Lung (tissue), 12 donors: ENCODE results near the gene RFX1. TPM values are rescaled to one million over a fixed set of nuclear protein-coding genes. Genes with fewer than 3 reads are reported as not detected.

Source experiments
- ATAC-seq: fragments of 200-7000 bp; cut with Tn5 transposase; one replicate; pipeline ENCODE4 v1.9.1; 2020; ENCODE audit warnings: moderate number of reproducible peaks; ENCODE audit not compliant: insufficient read depth, low FRiP score
- DNase-seq, 3 donors: peaks; one replicate each; pipeline ENCODE4 v3.0.0-alpha.2; 2013 to 2017
- H3K27ac ChIP-seq, 2 donors: one replicate each; pipeline ENCODE4 v1.5.1; 2013; ENCODE audit warnings: mild to moderate bottlenecking in 2 of 2, moderate library complexity in 2 of 2, control low read depth in 1 of 2, inconsistent platforms in 1 of 2, low read depth in 1 of 2, low read length in 1 of 2
- H3K27me3 ChIP-seq, 3 donors: one replicate each; pipeline ENCODE4 v1.5.1; 2013; ENCODE audit warnings: low read length in 2 of 3; ENCODE audit not compliant: control insufficient read depth in 3 of 3, insufficient read depth in 3 of 3
- H3K36me3 ChIP-seq, 4 donors: one replicate each; pipeline ENCODE4 v1.5.1; 2013; ENCODE audit warnings: low read length in 4 of 4, mild to moderate bottlenecking in 1 of 4, moderate library complexity in 1 of 4; ENCODE audit not compliant: control insufficient read depth in 4 of 4, insufficient read depth in 4 of 4
- H3K4me1 ChIP-seq, 5 donors: one replicate each; pipeline ENCODE4 v1.5.1; 2013; ENCODE audit warnings: low read length in 5 of 5, mild to moderate bottlenecking in 2 of 5, moderate library complexity in 1 of 5; ENCODE audit not compliant: control insufficient read depth in 5 of 5, insufficient read depth in 5 of 5
- H3K4me3 ChIP-seq: one replicate; pipeline ENCODE4 v1.5.1; 2013; ENCODE audit warnings: mild to moderate bottlenecking, control low read depth, moderate library complexity
- H3K9ac ChIP-seq, 2 donors: one replicate each; pipeline ENCODE4 v1.5.1; 2013; ENCODE audit warnings: low read length in 2 of 2, control low read depth in 1 of 2; ENCODE audit not compliant: insufficient read depth in 1 of 2
- H3K9me3 ChIP-seq, 4 donors: one replicate each; pipeline ENCODE4 v1.5.1; 2013; ENCODE audit warnings: low read length in 3 of 4, mild to moderate bottlenecking in 1 of 4, moderate library complexity in 1 of 4; ENCODE audit not compliant: control insufficient read depth in 4 of 4, insufficient read depth in 3 of 4
- WGBS, 2 donors: extraction: QIAGEN DNeasy Blood & Tissue Kit; methylation state at CpG; one replicate each; pipeline ENCODE4 v1.1.7; 2013; 5-methylcytosine and 5-hydroxymethylcytosine counted together
- polyA plus RNA-seq, 2 donors: library from polyadenylated mRNA; stranded (reverse); fragments of 200-250 nt; gene quantifications; one replicate each; pipeline ENCODE4 v1.2.1, GENCODE V29; 2013
- total RNA-seq, 2 donors: library from RNA; depleted of rRNA in 1 of 2; stranded (reverse); fragments of >200 nt in 1 of 2; gene quantifications; one replicate each; pipeline ENCODE4 v1.2.1, GENCODE V29; 2014 to 2021
- TF ChIP-seq, protein P1 (sequence below): IDR thresholded peaks from 2 replicates; pipeline ENCODE4 v1.5.1; 2012; ENCODE audit warnings: mild to moderate bottlenecking; ENCODE audit errors: control extremely low read depth, extremely low read depth
- donor health status: control.
- donor health status: control.
- donor health status: Bipolar disorder and iron deficiency.
- donor health status: healthy.
- donor health status: DM: yes; HTN: yes; CAD: no.

Gene RFX1
- total and polyA plus RNA-seq, 4 donors: 5.7 to 18.6 (median 8.0) TPM

- H3K4me3 ChIP-seq: no peak overlapping the region
- no peaks in the 10 kb centered on the region for H3K9me3 ChIP-seq
- WGBS, 2 donors: 86 to 87% methylated on average over 7 of the region's 7 CpGs
- TF ChIP-seq, protein P1, sequence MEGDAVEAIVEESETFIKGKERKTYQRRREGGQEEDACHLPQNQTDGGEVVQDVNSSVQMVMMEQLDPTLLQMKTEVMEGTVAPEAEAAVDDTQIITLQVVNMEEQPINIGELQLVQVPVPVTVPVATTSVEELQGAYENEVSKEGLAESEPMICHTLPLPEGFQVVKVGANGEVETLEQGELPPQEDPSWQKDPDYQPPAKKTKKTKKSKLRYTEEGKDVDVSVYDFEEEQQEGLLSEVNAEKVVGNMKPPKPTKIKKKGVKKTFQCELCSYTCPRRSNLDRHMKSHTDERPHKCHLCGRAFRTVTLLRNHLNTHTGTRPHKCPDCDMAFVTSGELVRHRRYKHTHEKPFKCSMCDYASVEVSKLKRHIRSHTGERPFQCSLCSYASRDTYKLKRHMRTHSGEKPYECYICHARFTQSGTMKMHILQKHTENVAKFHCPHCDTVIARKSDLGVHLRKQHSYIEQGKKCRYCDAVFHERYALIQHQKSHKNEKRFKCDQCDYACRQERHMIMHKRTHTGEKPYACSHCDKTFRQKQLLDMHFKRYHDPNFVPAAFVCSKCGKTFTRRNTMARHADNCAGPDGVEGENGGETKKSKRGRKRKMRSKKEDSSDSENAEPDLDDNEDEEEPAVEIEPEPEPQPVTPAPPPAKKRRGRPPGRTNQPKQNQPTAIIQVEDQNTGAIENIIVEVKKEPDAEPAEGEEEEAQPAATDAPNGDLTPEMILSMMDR: no peak
- H3K27me3 ChIP-seq: no peaks in the 10 kb centered on the region
- H3K27ac ChIP-seq: no peak overlapping the region
- ATAC-seq (no peak), DNase-seq (no peak)
- no peak overlapping the region for H3K9ac ChIP-seq
- peaks cover 0 to 24% (median 6%) of the 10 kb centered on the region in 4 donors for H3K36me3 ChIP-seq
- peaks cover 0 to 14% (median 5%) of the 10 kb centered on the region in 5 donors for H3K4me1 ChIP-seq
Observed at GRCh38 chr19:13989487-13989886, 16.6 kb downstream of the RFX1 start.

DNA sequence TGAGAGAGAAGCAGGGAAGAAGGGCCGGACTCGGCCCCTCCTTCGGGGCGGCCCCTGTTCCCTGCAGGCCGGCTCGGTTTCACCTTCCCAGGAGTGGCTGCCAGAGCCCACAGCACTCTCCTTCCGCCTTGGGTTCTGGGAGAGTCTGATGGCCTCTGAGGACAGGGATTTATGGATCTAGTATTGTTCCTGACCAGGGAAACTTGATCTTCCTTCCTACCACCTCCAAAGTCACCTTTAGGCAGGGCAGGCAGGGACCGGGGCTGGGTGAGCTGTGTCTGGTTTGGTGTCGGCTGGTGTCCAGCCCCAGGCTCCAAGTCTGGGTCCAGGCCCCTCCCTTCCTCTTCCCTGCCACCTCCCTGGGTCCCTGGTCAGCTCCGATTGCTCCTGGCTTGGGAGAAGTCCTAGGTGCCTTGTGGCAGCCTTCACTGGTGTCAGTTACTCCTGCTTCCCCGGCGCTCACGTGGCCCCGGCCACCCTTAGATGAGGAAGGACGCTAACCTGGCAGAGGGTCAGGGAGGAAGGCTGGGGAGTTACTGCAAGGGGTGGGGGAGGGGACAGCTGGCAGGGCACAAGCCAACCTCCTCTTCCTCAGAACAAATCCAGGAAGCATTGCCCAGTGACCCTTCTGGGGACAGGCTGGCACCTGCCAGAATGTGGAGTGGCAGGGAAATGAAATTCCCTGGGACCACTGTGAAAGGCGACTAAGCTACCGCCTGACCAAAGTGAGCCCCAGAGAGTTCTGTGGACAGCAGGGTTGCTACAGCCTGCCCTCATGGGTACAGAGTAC lies 18.8 kb downstream of the RFX1 start:
- H3K4me3 ChIP-seq: no peak overlapping the region
- ATAC-seq (peak; percentile 12), DNase-seq (no peak)
- H3K27ac ChIP-seq: peak overlapping the region; percentile 79 to 93
- peaks cover 0 to 24% (median 9%) of the 10 kb centered on the region in 4 donors for H3K36me3 ChIP-seq
- 18 to 27% methylated on average over 17 of the region's 17 CpGs for WGBS, 2 donors
- H3K9me3 ChIP-seq: no peaks in the 10 kb centered on the region
- no peaks in the 10 kb centered on the region for H3K27me3 ChIP-seq
- H3K9ac ChIP-seq: no peak overlapping the region
- H3K4me1 ChIP-seq: peaks cover 0 to 14% (median 5%) of the 10 kb centered on the region in 5 donors
- TF ChIP-seq, protein P1: no peak

DNA sequence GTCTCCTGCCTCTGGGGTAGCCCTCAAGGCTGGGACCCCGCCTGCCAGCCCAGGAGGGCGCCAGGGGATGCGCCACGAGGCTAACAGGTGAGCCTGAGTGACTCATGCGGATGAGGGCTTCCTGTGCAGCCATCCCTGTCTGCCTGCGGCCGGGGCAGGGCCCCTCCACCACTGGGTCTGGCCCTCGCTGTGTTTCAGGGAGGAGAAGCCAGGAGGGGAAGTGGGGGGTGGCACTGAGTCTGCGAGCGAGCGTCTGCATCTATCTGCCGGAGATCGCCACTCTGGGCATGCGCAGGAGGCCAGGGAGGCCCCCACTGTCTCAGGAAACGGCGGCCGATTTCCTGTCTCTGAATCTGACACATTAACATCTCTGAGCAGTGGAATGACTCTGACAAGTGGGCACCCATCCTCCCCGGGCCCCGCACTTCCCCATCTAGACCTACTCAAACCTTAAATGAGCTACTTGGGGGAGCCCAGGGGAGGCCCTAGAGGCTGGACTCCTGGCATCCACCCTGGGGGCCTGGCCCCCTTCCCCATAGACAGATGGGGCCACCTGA lies 19.7 kb downstream of the RFX1 start:
- TF ChIP-seq, protein P1: no peak
- no peak overlapping the region for H3K9ac ChIP-seq
- no peaks in the 10 kb centered on the region for H3K27me3 ChIP-seq
- H3K9me3 ChIP-seq: no peaks in the 10 kb centered on the region
- 21 to 26% methylated on average over 16 to 19 of the region's 19 CpGs for WGBS, 2 donors
- H3K4me3 ChIP-seq: no peak overlapping the region
- H3K4me1 ChIP-seq: peaks cover 0 to 14% (median 5%) of the 10 kb centered on the region in 5 donors
- ATAC-seq (peak; percentile 56), DNase-seq (peak; percentile 83 to 90 (median 87))
- H3K36me3 ChIP-seq: peaks cover 0 to 24% (median 8%) of the 10 kb centered on the region in 4 donors
- H3K27ac ChIP-seq: peak overlapping the region; percentile 79 to 93
